ENCODE results near the gene PTPRF. TPM values are rescaled to one million over a fixed set of nuclear protein-coding genes. Genes with fewer than 3 reads are reported as not detected.
A peak's percentile ranks its signal among the peaks of the same experiment; 100 is the strongest.

PTPRF gene
- total RNA-seq: 100 to 1,000 TPM; 182 to 292 TPM

GRCh38 chr1:43530483-43531106 lies at the start of gene PTPRF:
Gene PTPRF (plus strand): TSS chr1:43530883. CDS start chr1:43545076, 14,193 bp downstream.
- TF ChIP-seq POLR2AphosphoS5 (IDR thresholded peaks at IDR 0.05): no peak
- peak; percentile 57 for TF ChIP-seq POLR2A (IDR thresholded peaks at IDR 0.05)
- peak in 1 of 4 experiments; percentile 20 for TF ChIP-seq CTCF (IDR thresholded peaks at IDR 0.05)
- peak; percentile 77 for DNase-seq (ENCODE audit: low spot score)
- peaks cover 28% of the 10 kb centered on the region for H3K4me1 ChIP-seq (replicated peaks)
- H3K36me3 ChIP-seq: no peaks in the 10 kb centered on the region
- intact Hi-C loops (cut with DNase I): loop anchor here (2.0 to 5.0 kb wide), 2 partner anchors 120 to 177 kb away; partner anchors contain the start of genes KDM4A and ST3GAL3
- peak within 1 kb of the TSS; percentile 92 to 97 for H3K27ac ChIP-seq
- peak within 1 kb of the TSS; percentile 91 to 95 for H3K4me3 ChIP-seq
- H3K9me3 ChIP-seq: no peaks in the 10 kb centered on the region
- WGBS: 0% methylated on average over 17 of the region's 58 CpGs
- no peaks in the 10 kb centered on the region for H3K27me3 ChIP-seq (replicated peaks; ENCODE audit: insufficient read depth)

GRCh38 chr1:43481491-43481890 lies 49.2 kb upstream of the PTPRF start:
- no peaks in the 10 kb centered on the region for H3K9me3 ChIP-seq
- H3K4me1 ChIP-seq (replicated peaks): no peaks in the 10 kb centered on the region
- H3K27ac ChIP-seq: no peak overlapping the region
- no peaks in the 10 kb centered on the region for H3K27me3 ChIP-seq (replicated peaks; ENCODE audit: insufficient read depth)
- intact Hi-C loops (cut with DNase I): no loop called here
- TF ChIP-seq POLR2A (IDR thresholded peaks at IDR 0.05) (no peak), POLR2AphosphoS5 (IDR thresholded peaks at IDR 0.05) (no peak), CTCF (IDR thresholded peaks at IDR 0.05) (no peak)
- 62% methylated on average over 2 of the region's 2 CpGs for WGBS
- DNase-seq (ENCODE audit: low spot score): no peak
- H3K4me3 ChIP-seq: no peak overlapping the region
- no peaks in the 10 kb centered on the region for H3K36me3 ChIP-seq

GRCh38 chr1:43482215-43482614 lies 48.5 kb upstream of the PTPRF start:
- intact Hi-C loops (cut with DNase I): no loop called here
- H3K4me3 ChIP-seq: no peak overlapping the region
- WGBS: 76% methylated on average over 1 of the region's 1 CpG

GRCh38 chr1:43484367-43484766 lies 46.3 kb upstream of the PTPRF start:
- no peak overlapping the region for H3K27ac ChIP-seq
- intact Hi-C loops (cut with DNase I): no loop called here
- no peaks in the 10 kb centered on the region for H3K27me3 ChIP-seq (replicated peaks; ENCODE audit: insufficient read depth)
- TF ChIP-seq POLR2A (IDR thresholded peaks at IDR 0.05): no peak
- TF ChIP-seq POLR2AphosphoS5 (IDR thresholded peaks at IDR 0.05): no peak
- TF ChIP-seq CTCF (IDR thresholded peaks at IDR 0.05): no peak
- H3K9me3 ChIP-seq: no peaks in the 10 kb centered on the region
- DNase-seq (ENCODE audit: low spot score): no peak
- no peaks in the 10 kb centered on the region for H3K4me1 ChIP-seq (replicated peaks)
- H3K36me3 ChIP-seq: no peaks in the 10 kb centered on the region
- WGBS: 93% methylated on average over 2 of the region's 2 CpGs
- H3K4me3 ChIP-seq: no peak overlapping the region

More at GRCh38 chr1:43482215-43482614, 48.5 kb upstream of the PTPRF start:
- Histone ChIP-seq H3K9me3 (no peaks in the 10 kb centered on the region), H3K36me3 (no peaks in the 10 kb centered on the region), H3K4me1 (replicated peaks) (no peaks in the 10 kb centered on the region), H3K27ac (no peak overlapping the region), H3K27me3 (replicated peaks; ENCODE audit: insufficient read depth) (no peaks in the 10 kb centered on the region)
- DNase-seq (ENCODE audit: low spot score): no peak
- no peak for TF ChIP-seq POLR2AphosphoS5 (IDR thresholded peaks at IDR 0.05)

GRCh38 chr1:43488165-43488564 lies 42.5 kb upstream of the PTPRF start:
- Histone ChIP-seq H3K4me3 (no peak overlapping the region), H3K9me3 (no peaks in the 10 kb centered on the region), H3K36me3 (no peaks in the 10 kb centered on the region), H3K4me1 (replicated peaks) (no peaks in the 10 kb centered on the region), H3K27ac (no peak overlapping the region), H3K27me3 (replicated peaks; ENCODE audit: insufficient read depth) (no peaks in the 10 kb centered on the region)
- 86% methylated on average over 1 of the region's 1 CpG for WGBS
- DNase-seq (ENCODE audit: low spot score): no peak
- intact Hi-C loops (cut with DNase I): no loop called here
- TF ChIP-seq POLR2A (IDR thresholded peaks at IDR 0.05): no peak
- no peak for TF ChIP-seq POLR2AphosphoS5 (IDR thresholded peaks at IDR 0.05)
- TF ChIP-seq CTCF (IDR thresholded peaks at IDR 0.05): no peak
